ENCODE data around the gene DLG2. TPM values are rescaled to one million over a fixed set of nuclear protein-coding genes. Genes with fewer than 3 reads are reported as not detected.

DLG2 gene
- total and polyA plus RNA-seq, 2 of the 4 experiments (the other 2 are of a cell fraction), result 0.31 to 0.36 TPM

GRCh38 chr11:83693306-83693992 is 1933.7 kb downstream of the DLG2 start:
- no peak overlapping the region for H2AFZ ChIP-seq (replicated peaks; ENCODE audit: low read length, poor library complexity)
- H2BK120ac ChIP-seq (ENCODE audit: low read depth, low read length), result no peak overlapping the region
- no peak overlapping the region for H3K18ac ChIP-seq (ENCODE audit: low read depth, low read length)
- no peak overlapping the region for H3K27ac ChIP-seq (ENCODE audit: insufficient read depth, low read length)
- no peaks in the 10 kb centered on the region for H3K4me1 ChIP-seq (ENCODE audit: control insufficient read depth, insufficient read depth, low read length)
- H3K36me3 ChIP-seq (ENCODE audit: control insufficient read depth, insufficient read depth, low read length), result no peaks in the 10 kb centered on the region
- no peak overlapping the region for H3K4me3 ChIP-seq (ENCODE audit: insufficient read depth, low read depth, low read length)
- no peak overlapping the region for H3K23ac ChIP-seq (ENCODE audit: low read depth, low read length)
- no peak for DNase-seq
- H3K9ac ChIP-seq (ENCODE audit: low read depth, low read length), result no peak overlapping the region
- no peak overlapping the region for H3K14ac ChIP-seq (replicated peaks; ENCODE audit: low read depth, low read length)
- no peak overlapping the region for H3K4ac ChIP-seq (ENCODE audit: low read depth, low read length)
- H3K56ac ChIP-seq (ENCODE audit: extremely low read depth, insufficient read depth, low read length), result no peak overlapping the region
- in situ Hi-C loops (cut with MboI; ENCODE audit: low sequenced_read_pairs) (no loop called here), dilution Hi-C loops (cut with HindIII; ENCODE audit: low sequenced_read_pairs, unreplicated experiment) (no loop called here), intact Hi-C loops (cut with micrococcal nuclease) (no loop called here)
- no peak for ATAC-seq (ENCODE audit: low read depth)
- no peaks in the 10 kb centered on the region for H4K20me1 ChIP-seq (ENCODE audit: insufficient read depth, low read length)
- POLR2A ChIA-PET (ENCODE audit: unreplicated experiment), result interaction anchor here (0.6 kb wide), 1 partner anchor 11 kb away, joined by 9 read pairs; no protein-coding TSS in a partner anchor
- no peak overlapping the region for H2BK15ac ChIP-seq (ENCODE audit: low read depth, low read length)
- peaks cover 5% of the 10 kb centered on the region for H3K27me3 ChIP-seq (ENCODE audit: control insufficient read depth, insufficient read depth, low read length)
- H3K79me1 ChIP-seq (ENCODE audit: low read depth in 1 of 2, low read length in 2 of 2), result no peaks in the 10 kb centered on the region
- H3K9me3 ChIP-seq (ENCODE audit: control insufficient read depth, insufficient read depth, low read length), result no peaks in the 10 kb centered on the region
- WGBS, 2 experiments (ENCODE audit: extremely low coverage in 2 of 2, insufficient read length in 1 of 2), result 54% methylated on average over 2 of the region's 8 CpGs; no CpG with 5 or more reads in 1 of the 2 experiments
- BruUV-seq (replicated peaks), result no TSS peak
- no peak overlapping the region for H4K8ac ChIP-seq (ENCODE audit: low read depth in 2 of 2, low read length in 2 of 2)
- H4K91ac ChIP-seq (ENCODE audit: insufficient read depth, low read depth, low read length), result no peak overlapping the region
- H2BK20ac ChIP-seq (ENCODE audit: low read depth, low read length), result no peak overlapping the region
- H4K5ac ChIP-seq (ENCODE audit: low read depth, low read length), result no peak overlapping the region
- CTCF ChIA-PET, result no interaction called here
- H2BK5ac ChIP-seq (ENCODE audit: low read depth, low read length, poor library complexity, severe bottlenecking), result no peak overlapping the region
- H3K4me2 ChIP-seq (ENCODE audit: low read depth, low read length), result no peak overlapping the region
- H2AK9ac ChIP-seq (replicated peaks; ENCODE audit: low read depth, low read length, poor library complexity), result no peak overlapping the region
- TF ChIP-seq RAD21 (IDR thresholded peaks at IDR 0.05; ENCODE audit: low read length) (no peak), MAZ (IDR thresholded peaks at IDR 0.05; ENCODE audit: borderline replicate concordance, low read depth, low read length) (no peak), USF2 (IDR thresholded peaks at IDR 0.05; ENCODE audit: low read depth, low read length) (no peak), ELK1 (IDR thresholded peaks at IDR 0.05; ENCODE audit: borderline replicate concordance, low read depth, low read length) (no peak), MXI1 (IDR thresholded peaks at IDR 0.05; ENCODE audit: borderline replicate concordance, low read depth, low read length) (no peak), CEBPB (IDR thresholded peaks at IDR 0.05; ENCODE audit: low read depth, low read length) (no peak), CHD1 (IDR thresholded peaks at IDR 0.05; ENCODE audit: low read depth, low read length) (no peak), RFX5 (IDR thresholded peaks at IDR 0.05; ENCODE audit: low read depth, low read length) (no peak), CTCF (conservative IDR thresholded peaks at IDR 0.05; ENCODE audit: low read depth, low read length) (no peak), BHLHE40 (IDR thresholded peaks at IDR 0.05; ENCODE audit: low read depth, low read length) (no peak), FOS (IDR thresholded peaks at IDR 0.05; ENCODE audit: low read depth, low read length) (no peak), SMC3 (IDR thresholded peaks at IDR 0.05; ENCODE audit: low read depth, low read length) (no peak), POLR2A (IDR thresholded peaks at IDR 0.05; ENCODE audit: low read depth, low read length) (no peak), MAFK (IDR thresholded peaks at IDR 0.05; ENCODE audit: low read depth, low read length) (no peak), NFE2L2 (IDR thresholded peaks at IDR 0.05; ENCODE audit: low read depth, low read length) (no peak), RCOR1 (IDR thresholded peaks at IDR 0.05; ENCODE audit: insufficient replicate concordance, low read length) (no peak)
- no peaks in the 10 kb centered on the region for H3K9me1 ChIP-seq (ENCODE audit: insufficient read depth, low read length)
- no peak overlapping the region for H2AK5ac ChIP-seq (ENCODE audit: low read depth, low read length)

Data from IMR-90 (cell line).